WTC11 (cell line): Measurements from ENCODE around the gene SIN3A. TPM values are rescaled to one million over a fixed set of nuclear protein-coding genes. Genes with fewer than 3 reads are reported as not detected.

Experiments
- ARID4B ChIP-seq: sonication (generic); formaldehyde crosslinking; IDR thresholded peaks from 2 replicates; pipeline ENCODE4 v1.8.0; 2023; ENCODE audit warnings: missing genetic modification reagents, mild to moderate bottlenecking, borderline replicate concordance
- CBFB ChIP-seq: sonication (generic); formaldehyde crosslinking; IDR thresholded peaks from 2 replicates; pipeline ENCODE4 v1.8.1; 2022; ENCODE audit warnings: mild to moderate bottlenecking, low read depth, missing genetic modification reagents
- E2F1 ChIP-seq: sonication (generic); formaldehyde crosslinking; IDR thresholded peaks from 2 replicates; pipeline ENCODE4 v1.8.0; 2022; ENCODE audit warnings: mild to moderate bottlenecking, missing genetic modification reagents
- EMX1 ChIP-seq: fragments of 250-450 bp; sonication (Bioruptor Pico); IDR thresholded peaks from 2 replicates; pipeline ENCODE4 v1.8.0; 2021; ENCODE audit warnings: mild to moderate bottlenecking
- FOXP1 ChIP-seq: sonication (generic); formaldehyde crosslinking; IDR thresholded peaks from 2 replicates; pipeline ENCODE4 v1.8.0; 2022; ENCODE audit warnings: missing genetic modification reagents, mild to moderate bottlenecking, moderate library complexity, borderline replicate concordance
- IRF1 ChIP-seq: sonication (generic); formaldehyde crosslinking; IDR thresholded peaks from 2 replicates; pipeline ENCODE4 v1.8.0; 2023; ENCODE audit warnings: missing genetic modification reagents
- IRF2 ChIP-seq: sonication (generic); formaldehyde crosslinking; IDR thresholded peaks from 2 replicates; pipeline ENCODE4 v1.8.0; 2022; ENCODE audit warnings: low read depth, missing genetic modification reagents, borderline replicate concordance
- JAZF1 ChIP-seq: fragments of 250-450 bp; sonication (Bioruptor Pico); IDR thresholded peaks from 2 replicates; pipeline ENCODE4 v1.9.0; 2021; ENCODE audit warnings: moderate library complexity, mild to moderate bottlenecking, inconsistent platforms
- KAT7 ChIP-seq: sonication (generic); formaldehyde crosslinking; IDR thresholded peaks from 2 replicates; pipeline ENCODE4 v1.8.1; 2023; ENCODE audit warnings: missing genetic modification reagents, mild to moderate bottlenecking, borderline replicate concordance
- NR2C2 ChIP-seq: sonication (generic); formaldehyde crosslinking; IDR thresholded peaks from 2 replicates; pipeline ENCODE4 v1.8.0; 2022; ENCODE audit warnings: mild to moderate bottlenecking, missing genetic modification reagents
- RORB ChIP-seq: fragments of 250-450 bp; sonication (Bioruptor Pico); IDR thresholded peaks from 2 replicates; pipeline ENCODE4 v1.9.0; 2021; ENCODE audit warnings: mild to moderate bottlenecking
- SMAD3 ChIP-seq: sonication (generic); formaldehyde crosslinking; IDR thresholded peaks from 2 replicates; pipeline ENCODE4 v1.8.0; 2022; ENCODE audit warnings: missing genetic modification reagents, mild to moderate bottlenecking, borderline replicate concordance
- STAT6 ChIP-seq: sonication (generic); formaldehyde crosslinking; conservative IDR thresholded peaks from 2 replicates; pipeline ENCODE4 v1.8.1; 2023; ENCODE audit warnings: mild to moderate bottlenecking, low read depth, missing genetic modification reagents, moderate library complexity
- TCF7 ChIP-seq: sonication (generic); formaldehyde crosslinking; IDR thresholded peaks from 2 replicates; pipeline ENCODE4 v1.8.0; 2022; ENCODE audit warnings: mild to moderate bottlenecking, low read depth, missing genetic modification reagents, moderate library complexity
- TEAD1 ChIP-seq: sonication (generic); formaldehyde crosslinking; IDR thresholded peaks from 2 replicates; pipeline ENCODE4 v1.8.0; 2022; ENCODE audit warnings: mild to moderate bottlenecking, missing genetic modification reagents
- TEAD4 ChIP-seq: sonication (generic); formaldehyde crosslinking; IDR thresholded peaks from 2 replicates; pipeline ENCODE4 v1.8.0; 2022; ENCODE audit warnings: mild to moderate bottlenecking, missing genetic modification reagents
- TP53 ChIP-seq: sonication (generic); formaldehyde crosslinking; IDR thresholded peaks from 2 replicates; pipeline ENCODE4 v1.8.1; 2023; ENCODE audit warnings: mild to moderate bottlenecking, missing genetic modification reagents
- USF1 ChIP-seq: sonication (generic); formaldehyde crosslinking; IDR thresholded peaks from 2 replicates; pipeline ENCODE4 v1.8.0; 2022; ENCODE audit warnings: mild to moderate bottlenecking, missing genetic modification reagents
- ZNF138 ChIP-seq: sonication (generic); formaldehyde crosslinking; conservative IDR thresholded peaks from 2 replicates; pipeline ENCODE4 v1.8.1; 2022; ENCODE audit warnings: mild to moderate bottlenecking, moderate library complexity, missing genetic modification reagents
- ZNF232 ChIP-seq: sonication (generic); formaldehyde crosslinking; IDR thresholded peaks from 2 replicates; pipeline ENCODE4 v1.8.0; 2022; ENCODE audit warnings: mild to moderate bottlenecking, missing genetic modification reagents
- ZSCAN18 ChIP-seq: fragments of 250-450 bp; sonication (Bioruptor Pico); IDR thresholded peaks from 2 replicates; pipeline ENCODE4 v2.1.2; 2022; ENCODE audit warnings: mild to moderate bottlenecking, moderate library complexity
- total RNA-seq: library from RNA; stranded (reverse); gene quantifications from 3 replicates; pipeline ENCODE4 v1.2.3, GENCODE V29; 2021
- TF ChIP-seq, protein P1 (sequence below): sonication (generic); formaldehyde crosslinking; IDR thresholded peaks from 2 replicates; pipeline ENCODE4 v1.8.1; 2023; ENCODE audit warnings: mild to moderate bottlenecking, missing genetic modification reagents, borderline replicate concordance

The SIN3A gene
- total RNA-seq, 1 experiment from 2014 or later: 113 TPM

DNA sequence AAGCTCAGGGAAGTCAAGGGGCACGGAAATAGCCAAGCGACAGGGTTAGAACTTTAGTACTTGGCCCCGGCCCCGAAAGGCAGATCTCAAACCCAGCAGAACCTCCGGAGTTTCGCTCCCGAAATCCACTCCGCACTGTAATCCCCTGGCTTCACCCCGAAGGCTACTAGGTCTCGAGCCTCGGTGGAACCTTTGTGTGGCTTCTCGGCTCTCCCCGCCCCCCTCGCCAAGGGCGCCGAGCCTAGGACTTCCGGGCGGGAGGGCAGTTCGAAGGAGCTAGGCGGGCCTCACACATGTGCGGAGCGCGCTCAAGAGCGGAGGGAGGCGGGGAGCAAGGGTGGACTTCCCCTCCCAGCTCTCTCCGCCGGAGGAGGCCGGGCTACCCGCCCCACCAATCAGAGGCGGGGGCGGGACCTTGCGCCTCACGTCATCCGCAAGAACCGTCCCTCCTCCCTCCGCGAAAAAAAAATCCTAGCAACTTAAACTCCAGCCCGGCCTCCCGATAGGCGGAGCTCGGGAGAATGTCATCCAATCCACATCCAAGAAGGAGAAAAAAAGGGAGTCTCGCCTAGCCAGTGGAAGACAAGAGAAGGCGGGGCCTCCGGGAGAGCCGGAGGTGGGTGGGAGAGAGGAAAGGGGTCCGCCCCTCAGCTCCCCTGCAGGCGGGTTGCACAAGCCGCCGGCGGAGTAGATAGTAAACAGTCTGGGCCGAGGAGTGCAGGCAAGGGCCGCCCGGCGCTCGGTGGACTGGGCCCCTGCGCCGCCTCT, 2.4 kb upstream of the SIN3A start (continued):
- no peak for TF ChIP-seq IRF1 (CRISPR knock-in tag)
- peak; percentile 79 for TF ChIP-seq ZNF232 (CRISPR knock-in tag)
- TF ChIP-seq FOXP1 (CRISPR knock-in tag): no peak
- TF ChIP-seq TEAD4: no peak
- no peak for TF ChIP-seq USF1 (CRISPR knock-in tag)
- TF ChIP-seq ARID4B: no peak; the same call in 1 of the 2 replicates
- TF ChIP-seq JAZF1 (CRISPR knock-in tag): no peak
- no peak for TF ChIP-seq IRF2 (CRISPR knock-in tag)
- no peak for TF ChIP-seq NR2C2 (CRISPR knock-in tag)
- no peak for TF ChIP-seq EMX1
- TF ChIP-seq TP53 (CRISPR knock-in tag): 0 out of 2 replicates have a peak, but pooled peaks have one; percentile 23
- no peak for TF ChIP-seq ZSCAN18 (CRISPR knock-in tag)
- TF ChIP-seq RORB: no peak
- TF ChIP-seq KAT7 (CRISPR knock-in tag): no peak
- TF ChIP-seq CBFB (CRISPR knock-in tag): no peak
- 0 out of 2 replicates have a peak, but pooled peaks have one; percentile 43 for TF ChIP-seq E2F1 (CRISPR knock-in tag)
- TF ChIP-seq TCF7 (CRISPR knock-in tag): no peak
- peak; percentile 84; the same call in 1 of the 2 replicates for TF ChIP-seq SMAD3
- TF ChIP-seq ZNF138: no peak
- no peak for TF ChIP-seq STAT6 (CRISPR knock-in tag)
- TF ChIP-seq TEAD1 (CRISPR knock-in tag): peak; percentile 81; the same call in 1 of the 2 replicates
- TF ChIP-seq, protein P1, sequence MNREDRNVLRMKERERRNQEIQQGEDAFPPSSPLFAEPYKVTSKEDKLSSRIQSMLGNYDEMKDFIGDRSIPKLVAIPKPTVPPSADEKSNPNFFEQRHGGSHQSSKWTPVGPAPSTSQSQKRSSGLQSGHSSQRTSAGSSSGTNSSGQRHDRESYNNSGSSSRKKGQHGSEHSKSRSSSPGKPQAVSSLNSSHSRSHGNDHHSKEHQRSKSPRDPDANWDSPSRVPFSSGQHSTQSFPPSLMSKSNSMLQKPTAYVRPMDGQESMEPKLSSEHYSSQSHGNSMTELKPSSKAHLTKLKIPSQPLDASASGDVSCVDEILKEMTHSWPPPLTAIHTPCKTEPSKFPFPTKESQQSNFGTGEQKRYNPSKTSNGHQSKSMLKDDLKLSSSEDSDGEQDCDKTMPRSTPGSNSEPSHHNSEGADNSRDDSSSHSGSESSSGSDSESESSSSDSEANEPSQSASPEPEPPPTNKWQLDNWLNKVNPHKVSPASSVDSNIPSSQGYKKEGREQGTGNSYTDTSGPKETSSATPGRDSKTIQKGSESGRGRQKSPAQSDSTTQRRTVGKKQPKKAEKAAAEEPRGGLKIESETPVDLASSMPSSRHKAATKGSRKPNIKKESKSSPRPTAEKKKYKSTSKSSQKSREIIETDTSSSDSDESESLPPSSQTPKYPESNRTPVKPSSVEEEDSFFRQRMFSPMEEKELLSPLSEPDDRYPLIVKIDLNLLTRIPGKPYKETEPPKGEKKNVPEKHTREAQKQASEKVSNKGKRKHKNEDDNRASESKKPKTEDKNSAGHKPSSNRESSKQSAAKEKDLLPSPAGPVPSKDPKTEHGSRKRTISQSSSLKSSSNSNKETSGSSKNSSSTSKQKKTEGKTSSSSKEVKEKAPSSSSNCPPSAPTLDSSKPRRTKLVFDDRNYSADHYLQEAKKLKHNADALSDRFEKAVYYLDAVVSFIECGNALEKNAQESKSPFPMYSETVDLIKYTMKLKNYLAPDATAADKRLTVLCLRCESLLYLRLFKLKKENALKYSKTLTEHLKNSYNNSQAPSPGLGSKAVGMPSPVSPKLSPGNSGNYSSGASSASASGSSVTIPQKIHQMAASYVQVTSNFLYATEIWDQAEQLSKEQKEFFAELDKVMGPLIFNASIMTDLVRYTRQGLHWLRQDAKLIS: peak; percentile 59; the same call in 1 of the 2 replicates
